GM18861 (cell line): Measurements from ENCODE around the gene PFKP.

Experiments used
- ATAC-seq: cut with Tn5 transposase; IDR thresholded peaks from one replicate; pipeline ENCODE4 v1.9.1; 2021; ENCODE audit not compliant: unreplicated experiment

The PFKP gene

DNA sequence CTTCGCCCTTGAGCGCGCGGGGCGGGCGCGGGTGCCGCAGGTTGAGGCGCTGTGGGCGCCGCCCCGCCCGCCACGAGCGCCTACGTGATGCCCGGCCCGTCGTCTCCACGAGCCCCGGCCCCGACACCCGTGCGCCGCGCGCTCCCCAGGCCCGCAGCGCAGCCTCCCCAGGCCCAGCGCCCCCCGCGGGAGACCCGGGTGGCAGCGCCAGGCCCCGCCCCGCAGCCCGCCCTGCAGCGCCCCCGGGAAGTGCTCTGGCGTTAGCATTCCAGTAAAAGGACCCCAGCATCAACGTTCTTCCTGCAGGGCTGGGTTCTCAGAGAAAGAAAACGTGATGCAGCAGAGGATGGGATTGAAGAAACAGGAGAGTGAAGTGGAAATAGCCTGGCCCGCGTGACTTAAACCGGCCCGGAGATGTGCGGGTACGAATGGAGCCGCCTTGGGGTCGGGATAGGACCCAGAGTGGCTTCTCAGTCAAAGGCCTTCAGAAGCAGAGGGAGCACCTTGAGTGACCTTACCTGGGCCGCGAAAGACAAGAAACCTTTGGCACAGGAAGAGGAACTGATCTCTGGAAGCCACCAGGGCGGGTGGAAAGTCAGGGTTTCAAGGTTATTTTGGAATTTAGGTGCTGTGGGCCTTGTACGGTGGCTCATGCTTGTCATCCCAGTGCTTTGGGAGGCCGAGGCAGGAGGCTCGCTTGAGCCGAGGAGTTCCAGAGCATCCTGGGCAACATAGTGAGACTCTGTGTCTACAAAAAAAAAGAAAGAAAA, 1.8 kb downstream of the PFKP start:
- peak; percentile 17 for ATAC-seq

DNA sequence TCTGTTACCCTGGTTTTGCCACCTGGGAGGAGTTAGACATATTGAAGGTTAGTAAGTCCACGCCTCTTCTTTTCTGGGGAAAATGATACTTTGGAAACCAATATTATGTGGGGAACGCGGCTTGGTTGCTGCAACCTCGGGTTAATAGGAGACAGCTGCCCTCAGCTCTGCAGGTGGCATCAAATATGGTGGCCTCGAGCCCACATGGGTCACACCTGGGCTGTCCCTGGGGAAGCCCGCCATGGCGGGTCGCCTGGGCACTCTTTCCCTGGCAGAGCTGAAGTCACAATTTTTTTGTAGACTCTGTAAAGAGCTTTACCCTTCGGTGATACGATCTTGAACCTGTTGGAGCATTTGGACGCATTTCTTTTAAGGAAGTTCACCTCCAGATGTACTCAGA, 2.5 kb downstream of the PFKP start:
- ATAC-seq: no peak

DNA sequence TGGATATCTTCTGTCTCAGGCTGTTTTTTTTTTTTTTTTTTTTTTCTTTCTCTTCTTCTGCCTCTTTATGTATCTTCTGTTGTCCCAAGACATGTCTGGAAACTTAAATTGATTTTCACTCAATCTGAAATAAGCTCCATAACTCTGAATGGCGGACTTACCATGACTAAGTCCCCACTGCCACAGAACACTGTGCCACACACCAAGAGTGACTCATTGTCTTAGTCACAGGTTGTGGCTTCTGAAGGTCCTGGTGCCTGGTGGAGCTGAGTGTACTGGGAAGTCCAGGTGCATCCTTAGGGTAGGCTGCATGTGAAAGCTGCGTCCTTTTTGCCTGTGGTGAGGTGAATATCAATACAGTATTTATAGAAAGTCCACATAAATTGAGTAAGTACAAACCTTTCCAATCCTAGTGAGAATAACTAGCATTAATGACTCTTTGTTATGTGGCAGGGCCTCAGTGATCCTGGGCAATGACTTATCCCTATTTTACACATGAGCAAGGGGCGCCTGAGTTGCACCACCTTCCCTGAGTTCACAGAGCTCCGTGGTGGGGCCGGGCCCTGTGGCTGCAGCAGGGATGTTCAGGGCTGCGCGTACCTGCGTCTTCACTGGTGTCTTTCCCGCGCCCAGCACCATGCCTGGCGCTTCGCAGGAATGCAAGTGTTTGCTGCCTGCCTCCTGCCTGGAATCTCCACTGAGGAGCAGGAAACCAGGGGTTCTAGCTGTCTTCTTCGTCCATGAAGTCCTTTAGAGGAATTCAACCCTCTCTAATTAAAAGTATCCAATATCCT, 4.3 kb downstream of the PFKP start:
- ATAC-seq: no peak

DNA sequence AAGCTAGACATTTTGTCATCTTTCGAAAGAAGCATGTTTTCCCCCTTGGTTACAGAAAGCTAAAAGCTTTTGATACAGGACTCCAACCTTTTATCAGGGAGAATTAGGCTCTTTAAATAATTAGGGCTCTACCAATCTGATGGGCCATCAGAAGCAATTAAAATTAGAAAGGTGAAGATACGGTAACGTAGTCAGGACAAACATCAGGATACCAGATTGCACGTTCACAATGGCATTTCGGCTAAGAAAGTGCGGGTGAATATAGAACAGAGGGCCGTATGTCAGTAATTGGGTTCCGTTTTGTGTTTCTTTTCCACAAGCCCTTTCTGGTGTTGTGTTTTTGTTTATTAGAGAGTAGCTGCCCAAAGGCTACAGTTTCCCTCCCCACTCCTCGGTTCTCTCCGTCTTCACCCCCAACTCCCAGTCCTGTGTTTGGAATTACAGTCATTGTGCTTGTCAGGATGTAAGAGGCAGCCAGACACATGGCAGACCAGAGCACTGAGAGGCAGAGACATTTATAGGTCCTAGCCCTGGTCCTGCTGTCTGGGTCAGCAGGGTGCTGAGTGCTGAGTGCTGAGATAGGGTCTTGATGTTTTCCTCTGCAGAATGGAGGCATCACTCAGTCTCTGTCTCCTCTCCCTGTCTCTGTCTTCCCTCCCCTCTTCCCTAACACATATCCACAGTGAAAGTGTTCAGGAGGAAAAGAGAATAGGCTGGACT, 5.5 kb downstream of the PFKP start:
- ATAC-seq: no peak

DNA sequence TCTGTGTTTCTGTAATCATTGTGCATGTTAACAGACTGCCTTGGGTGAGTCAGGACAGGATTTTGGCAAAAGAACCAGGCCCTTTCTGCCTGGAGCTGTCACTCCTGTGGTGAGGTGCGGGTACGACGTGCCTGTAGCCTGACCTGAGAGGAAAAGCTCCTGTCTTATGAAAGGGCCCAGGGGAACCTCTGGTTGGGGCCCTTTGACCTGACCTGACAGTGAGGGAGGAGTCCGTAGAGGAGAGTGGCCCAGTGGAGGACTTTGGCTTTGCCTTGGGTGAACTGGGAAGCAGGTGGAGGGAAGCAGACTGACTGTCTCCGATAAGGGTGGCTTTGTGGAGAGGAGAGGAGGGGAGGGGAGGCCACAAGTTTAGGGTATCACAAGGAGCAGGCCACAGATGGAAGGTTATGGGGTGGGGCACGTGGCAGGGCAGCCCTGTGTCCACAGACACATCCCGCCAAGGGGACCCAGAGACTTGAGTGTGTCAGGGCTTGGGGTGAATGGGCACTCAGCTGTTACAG, 6.9 kb downstream of the PFKP start:
- ATAC-seq: no peak

DNA sequence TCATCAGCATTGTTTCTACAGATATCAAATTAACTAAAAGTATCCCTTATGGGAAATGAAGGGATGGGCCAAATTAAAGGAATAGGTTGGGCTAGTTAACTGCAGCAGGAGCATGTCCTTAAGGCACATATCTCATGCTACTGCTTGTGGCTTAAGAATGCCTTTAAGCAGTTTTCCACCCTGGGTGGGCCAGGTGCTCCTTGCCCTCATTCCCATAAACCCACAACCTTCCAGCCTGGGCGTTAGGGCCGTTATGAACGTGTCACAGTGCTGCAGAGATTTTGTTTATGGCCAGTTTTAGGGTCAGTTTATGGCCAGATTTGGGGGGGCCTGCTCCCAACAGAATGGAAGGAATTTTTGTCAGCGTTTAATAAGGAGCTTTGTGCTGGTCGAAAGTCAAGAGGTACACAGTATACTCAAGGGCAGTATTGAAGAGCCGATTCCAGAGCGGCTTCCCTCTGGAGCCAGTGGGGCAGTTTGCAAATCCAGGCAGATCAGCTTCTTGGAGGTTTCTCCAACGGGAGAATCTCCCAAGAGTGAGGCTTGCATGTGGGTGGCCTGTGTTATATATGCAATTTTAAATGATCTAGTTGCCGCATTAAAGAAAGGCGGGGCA, 7.7 kb downstream of the PFKP start:
- no peak for ATAC-seq

DNA sequence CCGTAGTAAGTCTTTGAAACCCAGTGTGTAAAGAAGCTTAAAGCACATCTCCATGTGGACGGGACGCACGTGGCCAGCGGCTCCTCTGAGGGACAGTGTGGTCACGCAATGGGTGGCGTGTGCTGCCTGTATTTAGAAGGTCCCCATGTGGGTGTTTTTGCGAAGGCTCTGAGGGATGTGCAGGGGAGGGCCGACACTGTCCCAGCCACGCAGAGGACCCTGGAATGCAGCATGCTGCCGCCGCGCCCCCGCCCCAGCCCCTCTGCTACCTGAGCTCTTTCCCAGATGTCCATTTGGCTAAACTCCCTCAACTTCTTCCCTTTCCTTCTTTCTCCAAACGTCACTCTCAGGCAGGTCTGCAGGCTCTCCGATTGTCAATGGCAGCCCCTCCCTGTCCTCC, 8.8 kb downstream of the PFKP start:
- ATAC-seq: no peak

DNA sequence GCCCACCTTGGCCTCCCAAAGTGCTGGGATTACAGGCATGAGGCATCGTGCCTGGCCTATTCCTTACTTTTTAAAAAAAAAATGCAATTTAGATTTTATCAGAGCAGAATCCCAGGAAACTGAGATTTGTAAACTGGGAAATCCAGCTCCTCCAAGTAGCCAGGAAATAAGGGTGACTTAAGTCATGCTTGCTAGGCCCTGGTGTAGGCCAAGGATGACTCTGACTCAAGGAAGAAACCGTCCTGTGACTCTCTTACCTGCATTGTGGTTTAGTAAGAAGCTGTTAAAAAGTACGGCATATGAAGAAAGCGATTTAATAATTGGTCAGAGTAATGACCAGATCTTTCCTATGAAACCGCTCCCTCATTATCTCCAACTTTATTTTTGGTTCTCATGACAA, 10.2 kb downstream of the PFKP start:
- ATAC-seq: no peak

DNA sequence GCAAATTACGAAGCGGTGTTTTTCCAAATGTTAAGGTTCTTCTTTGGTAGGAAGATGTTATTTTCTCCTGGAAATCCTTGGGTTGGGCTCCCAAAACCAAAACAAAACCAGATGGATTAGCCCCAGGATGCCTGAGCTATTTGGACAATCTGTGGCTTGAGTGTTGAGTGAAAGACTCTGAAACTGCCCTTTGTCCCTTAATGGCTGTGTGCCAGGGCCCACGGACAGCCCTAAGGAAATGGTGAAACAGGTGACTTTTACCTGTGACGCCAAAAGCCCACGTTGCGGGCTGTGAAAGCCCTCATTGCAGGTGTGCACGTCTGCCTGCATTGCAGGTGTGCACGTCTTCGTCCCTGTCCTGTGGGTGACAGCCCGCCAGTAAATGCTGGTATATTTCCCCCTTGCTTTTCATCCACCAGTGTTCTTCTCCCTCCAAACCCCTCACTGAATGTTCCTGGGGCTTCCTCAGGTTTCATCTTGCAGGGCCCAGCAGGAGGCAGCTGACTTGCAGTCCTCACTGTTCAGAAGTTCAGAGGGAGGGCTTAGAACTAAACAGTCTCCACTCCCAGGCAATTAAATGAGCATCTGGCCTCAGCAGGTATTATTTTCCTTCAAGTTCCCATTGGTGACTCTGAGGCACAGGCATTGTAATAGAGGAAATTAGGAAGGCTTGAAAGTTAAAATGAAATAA, 10.7 kb downstream of the PFKP start:
- no peak for ATAC-seq

DNA sequence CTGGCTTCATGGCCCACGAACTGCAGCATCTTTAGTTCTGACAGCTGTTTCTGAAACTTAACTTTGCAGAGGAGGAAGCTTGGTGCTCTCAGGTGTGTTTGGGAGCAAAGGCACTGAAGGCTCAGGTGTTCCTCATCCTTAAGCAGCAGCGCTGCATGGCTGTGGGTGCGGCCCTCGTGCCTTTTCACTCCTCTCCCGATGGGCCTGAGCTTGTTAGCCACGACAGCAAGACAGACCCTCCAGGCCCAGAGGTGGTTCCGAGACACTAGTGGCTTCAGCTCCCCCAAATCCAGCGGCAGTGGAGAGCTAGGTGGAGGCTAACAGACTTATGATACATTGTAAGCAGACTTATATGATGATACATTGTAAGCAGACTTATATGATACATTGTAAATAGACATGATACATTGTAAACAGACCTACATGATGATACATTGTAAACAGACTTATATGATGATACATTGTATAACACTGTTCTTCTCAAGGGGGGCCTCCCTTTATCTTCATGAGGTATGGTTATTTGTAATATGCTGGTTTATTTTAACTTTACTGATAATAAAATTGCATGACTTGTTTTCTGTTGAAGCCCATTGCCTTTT, 14.1 kb downstream of the PFKP start:
- ATAC-seq: no peak

DNA sequence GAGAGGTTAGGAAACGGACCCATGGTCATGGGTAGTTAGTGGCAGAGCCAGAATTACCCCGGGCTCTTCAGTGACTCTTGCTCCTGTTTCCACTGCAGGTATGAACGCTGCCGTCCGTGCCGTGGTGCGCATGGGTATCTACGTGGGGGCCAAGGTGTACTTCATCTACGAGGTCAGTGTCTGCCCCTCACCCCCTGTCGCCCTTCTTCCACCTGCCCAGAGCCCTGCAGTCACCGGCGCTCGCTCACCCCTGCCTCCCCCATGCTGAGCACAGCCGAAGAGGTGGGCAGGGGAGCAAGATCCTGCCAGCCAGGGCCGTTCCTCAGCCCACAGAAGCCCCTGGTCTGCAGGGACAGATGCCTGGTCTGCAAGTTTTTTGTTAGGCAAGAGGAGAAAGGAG, 14.9 kb downstream of the PFKP start:
- ATAC-seq: no peak

DNA sequence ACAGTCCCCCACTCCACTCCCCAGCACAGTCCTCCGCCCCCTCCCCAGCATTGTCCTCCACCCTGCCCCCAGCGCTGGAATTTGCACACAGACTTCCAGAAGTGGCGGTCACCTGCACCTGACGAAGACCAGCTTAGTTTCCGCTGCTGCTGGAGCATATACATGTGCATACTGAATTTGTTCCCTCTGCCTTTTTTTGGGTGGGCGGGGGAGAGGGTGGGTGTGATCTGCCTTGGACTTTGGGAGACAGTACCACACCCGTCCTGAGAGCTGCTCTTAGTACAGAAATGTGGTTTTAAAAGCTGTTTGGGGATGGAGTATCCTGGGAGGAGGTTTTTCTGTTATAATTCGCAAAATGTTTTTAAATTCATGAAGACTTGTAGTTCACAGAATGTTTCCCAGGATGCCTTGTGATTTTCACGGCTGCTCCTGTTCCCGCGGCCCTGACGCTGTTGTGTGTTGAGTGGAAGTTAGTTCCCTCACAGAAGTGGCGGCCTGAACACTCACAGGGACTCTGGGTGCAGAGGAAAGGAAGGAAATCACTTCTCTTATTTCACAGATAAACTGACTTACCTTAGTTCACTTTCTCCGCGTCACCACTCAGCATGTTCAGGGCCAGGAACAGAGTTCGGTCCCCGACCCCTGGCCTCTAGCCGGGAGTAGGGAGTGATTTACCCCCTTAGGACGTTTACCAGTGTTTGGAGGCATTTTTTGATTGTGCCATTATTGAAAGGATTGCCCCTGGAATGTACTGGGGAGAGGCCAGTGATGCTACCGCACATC, 18.6 kb downstream of the PFKP start:
- no peak for ATAC-seq

DNA sequence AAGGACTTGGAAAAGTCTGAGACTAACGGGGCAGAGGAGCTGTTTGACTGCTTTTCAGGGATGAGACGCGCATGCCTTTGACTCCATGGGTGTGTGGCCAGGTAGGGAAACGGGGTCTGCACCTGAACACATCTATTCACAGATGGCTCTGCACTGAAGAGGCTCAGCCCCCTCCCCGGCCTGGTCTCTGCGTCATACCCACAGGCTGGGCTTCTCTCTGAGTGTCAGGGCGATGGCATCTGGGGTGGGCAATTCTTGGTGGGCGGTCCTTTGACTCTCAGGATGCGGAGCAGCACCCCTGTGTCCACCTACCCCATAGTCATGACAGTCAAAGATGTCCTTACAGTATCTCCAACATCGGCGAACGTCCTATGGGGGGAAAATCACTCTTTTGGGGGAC, 23.0 kb downstream of the PFKP start:
- ATAC-seq: no peak

DNA sequence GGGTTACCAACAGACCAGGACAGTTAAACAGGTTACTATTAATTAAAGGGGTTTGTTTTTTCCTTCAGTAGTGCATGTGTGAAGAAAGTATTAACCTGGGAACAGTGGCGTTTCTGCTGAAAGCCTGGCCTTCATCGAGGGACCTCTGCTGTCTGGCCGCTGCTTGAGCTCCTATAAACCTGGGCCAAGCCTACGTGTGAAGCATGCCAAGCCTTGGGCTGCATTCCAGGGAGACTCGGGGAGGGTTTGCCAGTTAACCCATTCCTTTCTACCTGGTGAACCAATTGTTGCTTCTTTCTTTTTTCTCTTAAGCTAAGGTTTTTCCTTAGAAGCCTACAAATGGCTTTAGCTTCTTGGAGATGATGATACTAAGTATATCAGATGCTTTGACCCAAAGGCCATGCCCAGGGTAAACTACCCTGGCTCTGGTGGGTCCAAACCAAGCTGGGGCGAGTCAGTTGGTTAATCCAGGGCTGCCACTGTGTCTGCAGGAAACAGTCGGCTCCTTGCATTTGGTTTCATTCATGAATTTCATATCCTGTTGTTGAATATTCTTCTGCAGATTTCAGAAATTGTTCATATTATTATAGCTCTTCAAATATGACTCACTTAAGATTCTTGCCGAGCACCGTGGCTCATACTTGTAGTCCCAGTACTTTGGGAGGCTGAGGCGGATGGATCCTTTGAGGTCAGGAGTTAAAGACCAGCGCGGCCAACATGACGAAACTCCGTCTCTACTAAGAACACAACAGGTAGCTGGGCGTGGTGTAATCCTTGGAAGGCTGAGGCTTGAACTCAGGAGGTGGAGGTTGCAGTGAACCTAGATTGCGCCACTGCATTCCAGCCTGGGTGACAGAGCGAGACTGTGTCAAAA, 23.8 kb downstream of the PFKP start:
- ATAC-seq: no peak

DNA sequence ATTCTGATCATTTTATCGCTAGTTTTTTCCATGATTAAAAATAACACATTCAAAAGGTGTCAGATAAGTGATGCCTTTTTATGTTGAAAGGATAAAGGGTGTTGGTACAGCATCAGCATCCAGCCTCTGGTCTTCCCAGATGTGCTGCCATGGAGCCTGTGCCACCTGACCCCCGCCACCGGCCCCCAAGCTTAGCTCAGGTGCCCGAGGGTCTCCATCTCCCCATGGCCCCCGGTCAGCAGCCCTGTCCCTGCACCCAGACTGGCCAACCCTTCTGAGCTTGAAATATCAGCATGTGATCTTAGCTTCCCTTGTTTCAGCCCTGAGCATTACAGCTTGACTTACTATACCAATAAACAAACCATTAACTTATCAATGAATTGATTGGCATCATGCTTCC, 24.6 kb downstream of the PFKP start:
- ATAC-seq: no peak

DNA sequence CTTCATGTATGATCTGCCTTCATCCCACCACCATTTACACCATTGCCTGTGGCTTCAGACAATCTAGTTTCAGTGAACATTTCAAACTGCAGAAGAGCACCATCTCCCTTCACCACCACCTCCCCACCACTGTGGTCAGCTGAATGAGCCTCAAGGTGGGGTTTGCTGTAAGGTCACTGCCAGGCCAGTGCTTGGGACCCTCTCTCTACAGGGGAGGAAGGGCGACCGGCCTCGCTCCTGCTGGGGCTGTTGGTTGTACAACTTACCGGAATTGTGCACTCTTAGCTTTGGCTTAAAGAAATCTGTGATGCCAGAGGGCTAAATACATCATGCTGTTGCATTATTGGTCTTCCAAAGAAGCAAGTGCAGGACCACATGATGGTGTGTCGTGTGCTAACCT, 26.6 kb downstream of the PFKP start:
- no peak for ATAC-seq

DNA sequence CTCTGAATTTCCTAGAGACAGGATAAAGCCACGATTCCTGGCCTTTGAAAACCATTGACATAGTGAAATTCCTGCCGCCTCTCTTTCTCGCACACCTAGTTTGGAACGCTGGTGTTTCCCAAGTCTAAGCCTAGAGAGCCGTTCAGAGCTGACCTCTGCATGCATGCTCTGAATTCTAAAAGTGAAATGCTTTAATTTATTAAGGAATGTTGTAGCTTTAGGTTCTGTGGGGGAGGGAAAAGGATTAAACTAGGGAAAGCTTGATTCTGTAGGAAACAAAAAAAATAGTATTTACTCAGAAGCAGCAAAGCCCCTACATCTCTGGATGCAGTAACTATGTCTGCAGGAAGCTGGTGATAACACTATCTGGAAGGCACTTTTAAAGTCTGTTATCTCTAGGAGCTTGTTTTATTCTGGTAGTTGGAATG, 27.3 kb downstream of the PFKP start:
- ATAC-seq: no peak

DNA sequence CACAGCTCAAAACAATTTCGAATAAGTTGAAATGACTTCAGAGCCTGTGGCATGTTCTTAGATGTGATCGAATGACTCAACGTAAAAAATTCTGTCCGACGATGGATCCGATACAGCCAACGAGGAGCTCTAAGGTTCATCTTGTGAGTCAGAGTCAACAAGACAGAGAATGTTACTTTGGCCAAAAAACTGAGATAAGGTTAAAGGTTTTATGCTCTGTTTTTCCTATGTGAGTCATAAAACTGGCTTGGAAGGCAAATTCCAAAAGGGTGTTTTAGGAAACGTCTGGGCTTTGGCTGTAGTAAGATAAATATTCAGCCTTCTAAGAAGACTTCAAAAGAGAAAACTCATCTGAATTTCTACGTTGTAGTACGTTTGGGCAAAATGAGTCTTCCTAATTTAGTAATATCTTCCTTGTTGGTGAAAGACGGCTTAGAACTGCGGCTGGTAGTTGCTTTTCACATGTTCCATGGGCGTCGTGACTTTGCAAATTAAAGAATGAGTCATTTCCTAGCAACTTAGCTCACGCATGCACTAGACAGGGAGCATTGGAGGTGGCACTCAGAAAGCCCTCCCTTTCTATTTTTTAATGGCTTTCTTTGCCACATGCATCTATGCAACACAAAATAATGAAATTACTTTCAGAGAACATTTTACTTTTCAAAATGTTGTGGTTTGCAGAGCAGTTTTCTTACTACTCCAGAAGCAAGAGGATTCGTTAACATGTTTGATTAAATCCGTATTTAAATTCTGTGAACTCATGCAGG, 28.2 kb downstream of the PFKP start:
- ATAC-seq: peak; percentile 74
